Bone marrow (tissue), 2 donors: ENCODE results near the gene RPS26.
A peak's percentile ranks its signal among the peaks of the same experiment; 100 is the strongest.
"Not testable (repeated sequence)": the region's sequence is repeated elsewhere in the genome, so short reads cannot be mapped to it uniquely, and the experiment has no call there.

Experiments used
- DNase-seq, 2 donors: peaks; one replicate each; lab custom pipeline; 2025; lab: John Stamatoyannopoulos, UW

RPS26 gene

GRCh38 chr12:56021889-56022497, 19.7 kb upstream of the RPS26 start:
- no peak for DNase-seq

DNA sequence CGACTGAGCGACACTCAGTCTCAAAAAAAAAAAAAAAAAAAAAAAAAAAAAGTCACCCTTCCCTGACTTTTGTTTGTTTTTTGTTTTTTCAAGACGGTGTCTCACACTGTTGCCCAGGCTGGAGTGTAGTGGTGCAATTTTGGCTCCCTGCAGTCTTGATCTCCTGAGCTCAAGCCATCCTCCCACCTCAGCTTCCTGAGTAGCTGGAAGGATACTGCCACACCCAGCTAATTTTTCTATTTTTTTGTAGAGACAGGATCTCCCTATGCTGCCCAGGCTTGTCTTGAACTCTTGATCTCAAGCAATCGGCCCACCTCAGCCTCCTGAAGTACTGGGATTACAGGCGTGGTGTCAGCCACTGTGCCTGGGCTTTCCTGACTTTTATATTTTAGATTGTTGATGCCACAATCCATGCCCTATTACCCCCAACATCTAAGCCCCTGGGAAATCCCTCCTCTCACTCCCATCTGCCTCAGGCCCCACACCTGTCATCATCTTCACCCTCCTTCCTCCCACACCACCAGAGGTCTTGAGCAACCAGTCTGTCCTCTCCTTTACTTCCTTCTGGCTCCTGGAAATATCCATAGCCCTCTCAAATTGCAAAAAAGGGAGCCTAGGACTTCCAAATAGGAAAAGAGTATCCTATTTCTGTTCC, 13.1 kb upstream of the RPS26 start:
- DNase-seq, result no peak

DNA sequence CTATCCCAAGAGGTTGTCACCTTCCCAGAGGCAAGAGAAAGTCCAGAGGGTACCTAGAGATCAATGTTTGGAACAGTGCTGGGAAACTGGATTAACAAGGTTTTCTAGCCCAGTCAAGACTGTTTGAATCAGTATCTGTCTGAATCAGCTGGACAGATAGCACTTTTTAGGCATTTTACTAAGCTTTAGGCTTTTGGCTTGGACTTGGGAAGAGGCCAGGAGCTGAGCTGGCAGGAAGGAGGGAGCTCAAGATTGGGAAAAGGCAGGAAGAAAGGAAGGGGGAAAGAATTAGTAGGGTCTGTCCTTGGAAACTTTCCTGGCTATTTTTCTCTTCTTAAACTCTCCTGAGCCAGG, 12.6 kb upstream of the RPS26 start:
- DNase-seq, result no peak

GRCh38 chr12:56029666-56030293, 11.9 kb upstream of the RPS26 start:
- peak in 1 of 2 donors; percentile 38 for DNase-seq

DNA sequence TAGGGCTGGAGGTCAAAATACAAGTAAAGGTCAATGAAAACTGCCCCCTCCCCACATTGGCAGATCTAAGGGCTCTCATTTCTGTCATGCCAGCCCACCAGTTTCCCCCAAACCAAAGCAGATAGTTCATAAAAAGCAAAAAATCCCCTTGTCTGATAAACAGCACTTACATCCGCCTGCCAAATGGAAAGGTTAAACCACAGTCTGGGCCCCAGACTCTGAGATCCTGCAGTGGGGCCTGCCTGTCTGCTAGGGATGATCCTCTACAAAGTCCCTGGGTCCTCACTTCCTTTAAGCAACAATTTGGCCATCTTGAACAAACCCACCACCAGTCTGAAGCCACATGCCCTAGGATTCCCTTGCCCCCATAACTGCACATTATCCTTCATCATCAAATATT, 9.7 kb upstream of the RPS26 start:
- DNase-seq, result no peak

GRCh38 chr12:56034586-56035332, 7.0 kb upstream of the RPS26 start:
- no peak for DNase-seq

DNA sequence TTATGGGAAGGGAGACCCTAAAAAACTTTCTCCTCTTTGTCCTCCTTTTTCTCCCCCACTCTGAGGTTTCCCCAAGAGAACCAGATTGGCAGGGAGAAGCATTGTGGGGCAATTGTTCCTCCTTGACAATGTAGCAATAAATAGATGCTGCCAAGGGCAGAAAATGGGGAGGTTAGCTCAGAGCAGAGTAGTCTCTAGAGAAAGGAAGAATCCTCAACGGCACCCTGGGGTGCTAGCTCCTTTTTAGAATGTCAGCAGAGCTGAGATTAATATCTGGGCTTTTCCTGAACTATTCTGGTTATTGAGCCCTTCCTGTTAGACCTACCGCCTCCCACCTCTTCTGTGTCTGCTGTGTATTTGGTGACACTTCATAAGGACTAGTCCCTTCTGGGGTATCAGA, 4.6 kb upstream of the RPS26 start:
- DNase-seq, result no peak

- no peak for DNase-seq
Observed at GRCh38 chr12:56038022-56038655, 3.6 kb upstream of the RPS26 start.

- DNase-seq, result no peak
Observed at GRCh38 chr12:56040151-56040550, 1.6 kb upstream of the RPS26 start.

- DNase-seq, result no peak
Observed at GRCh38 chr12:56040963-56041551, 661 bp upstream of the RPS26 start.

- not testable (repeated sequence) for DNase-seq
Observed at GRCh38 chr12:56042430-56042813, 704 bp downstream of the RPS26 start.

DNA sequence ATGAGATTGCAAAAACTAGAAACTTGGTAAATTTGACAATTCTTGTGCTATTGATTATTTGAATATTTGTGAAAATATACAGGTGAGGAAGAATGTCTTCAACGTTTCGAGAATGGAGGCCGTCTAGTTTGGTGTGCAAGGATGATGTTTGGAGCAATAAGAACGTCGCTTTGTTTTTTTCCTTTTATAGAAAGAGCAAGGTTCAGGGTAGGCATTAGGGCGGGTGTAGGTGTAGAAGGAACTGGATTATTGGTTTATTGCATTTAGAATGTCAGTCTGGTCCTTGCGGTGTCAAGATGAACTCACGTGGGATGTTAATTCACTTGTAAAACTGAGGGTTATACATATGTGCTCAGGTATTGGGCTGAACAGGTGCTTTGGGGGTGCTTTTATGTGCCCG, 1.1 kb downstream of the RPS26 start:
- no peak for DNase-seq

- no peak for DNase-seq
Observed at GRCh38 chr12:56046027-56046780, 4.5 kb downstream of the RPS26 start.

GRCh38 chr12:56053407-56053893, 11.7 kb downstream of the RPS26 start:
- DNase-seq, result no peak

- not testable (repeated sequence) for DNase-seq
Observed at GRCh38 chr12:56059964-56060363, 18.2 kb downstream of the RPS26 start.

DNA sequence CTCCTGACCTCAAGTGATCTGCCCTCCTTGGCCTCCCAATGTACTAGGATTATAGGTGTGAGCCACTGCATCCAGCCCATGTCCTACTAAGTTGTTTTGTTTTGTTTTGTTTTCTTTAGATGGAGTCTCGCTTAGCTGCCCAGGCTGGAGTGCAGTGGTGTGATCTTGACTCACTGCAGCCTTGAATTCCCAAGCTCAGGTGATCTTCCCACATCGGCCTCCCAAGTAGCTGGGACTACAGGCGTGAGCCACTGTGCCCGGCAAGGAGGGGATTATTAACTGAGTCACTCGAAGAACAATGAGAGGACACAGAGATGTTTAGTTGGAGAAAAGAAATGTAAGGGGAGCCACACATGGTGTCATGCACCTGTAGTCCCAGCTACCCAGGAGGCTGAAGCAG, 20.3 kb downstream of the RPS26 start:
- DNase-seq, result no peak

- no peak for DNase-seq
Observed at GRCh38 chr12:56062996-56063395, 21.3 kb downstream of the RPS26 start.

DNA sequence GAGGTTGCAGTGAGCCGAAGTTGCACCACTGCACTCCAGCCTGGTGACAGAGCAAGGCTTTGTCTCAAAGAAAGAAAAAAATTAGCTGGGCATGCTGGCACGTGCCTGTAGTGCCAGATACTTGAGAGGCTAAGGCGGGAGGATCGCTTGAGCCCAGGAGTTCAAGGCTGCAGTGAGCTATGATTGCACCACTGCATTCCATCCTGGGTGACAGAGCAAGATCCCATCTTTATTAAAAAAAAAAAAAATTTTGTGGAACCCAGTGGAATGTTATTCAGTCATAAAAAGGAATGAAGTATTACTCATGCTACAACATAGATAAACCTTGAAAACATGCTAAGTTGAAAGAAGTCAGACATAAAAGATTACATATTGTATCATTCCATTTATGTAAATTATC, 29.9 kb downstream of the RPS26 start:
- no peak for DNase-seq

GRCh38 chr12:56074396-56074795, 32.7 kb downstream of the RPS26 start:
- DNase-seq, result no peak

- not testable (repeated sequence) for DNase-seq
Observed at GRCh38 chr12:56077966-56078365, 36.2 kb downstream of the RPS26 start.

GRCh38 chr12:56078427-56078826, 36.7 kb downstream of the RPS26 start:
- DNase-seq, result no peak
